Activated CD4-positive, alpha-beta T cell treated with anti-CD3 and anti-CD28 coated beads for 24 hours (primary cell): Measurements from ENCODE around the gene PRDM15.

Experiments
- DNase-seq, 2 donors: peaks; one replicate each; pipeline ENCODE4 v3.0.0-alpha.2; 2020; ENCODE audit warnings: low read depth in 2 of 2

PRDM15 gene

GRCh38 chr21:41780337-41781049, 98.7 kb downstream of the PRDM15 start:
- DNase-seq: no peak

- no peak for DNase-seq
Measured at GRCh38 chr21:41779659-41780058, 99.5 kb downstream of the PRDM15 start.

GRCh38 chr21:41778930-41779600, 100.1 kb downstream of the PRDM15 start:
- DNase-seq: no peak

- peak in 1 of 2 donors; percentile 19 for DNase-seq
Measured at GRCh38 chr21:41777951-41778815, 101.0 kb downstream of the PRDM15 start.

- no peak for DNase-seq
Measured at GRCh38 chr21:41776778-41777177, 102.4 kb downstream of the PRDM15 start.

GRCh38 chr21:41775149-41775472, 104.0 kb downstream of the PRDM15 start:
- no peak for DNase-seq

- DNase-seq: no peak
Measured at GRCh38 chr21:41774467-41775148, 104.5 kb downstream of the PRDM15 start.

GRCh38 chr21:41772351-41773080, 106.6 kb downstream of the PRDM15 start:
- no peak for DNase-seq

- no peak for DNase-seq
Measured at GRCh38 chr21:41771625-41771945, 107.6 kb downstream of the PRDM15 start.

- DNase-seq: no peak
Measured at GRCh38 chr21:41770901-41771624, 108.1 kb downstream of the PRDM15 start.

- no peak for DNase-seq
Measured at GRCh38 chr21:41769933-41770332, 109.2 kb downstream of the PRDM15 start.

GRCh38 chr21:41769521-41769920, 109.6 kb downstream of the PRDM15 start:
- DNase-seq: no peak

GRCh38 chr21:41769111-41769510, 110.0 kb downstream of the PRDM15 start:
- DNase-seq: no peak

- DNase-seq: no peak
Measured at GRCh38 chr21:41768437-41769042, 110.6 kb downstream of the PRDM15 start.

- DNase-seq: no peak
Measured at GRCh38 chr21:41767606-41768436, 111.3 kb downstream of the PRDM15 start.

- peak; percentile 45 to 63 for DNase-seq
Measured at GRCh38 chr21:41766883-41767605, 112.1 kb downstream of the PRDM15 start, which contains the start of gene RIPK4. Gene RIPK4 (minus strand): TSS chr21:41767052. CDS start chr21:41767041, 11 bp downstream.

- no peak for DNase-seq
Measured at GRCh38 chr21:41765973-41766882, 112.9 kb downstream of the PRDM15 start.

GRCh38 chr21:41765420-41765821, 113.7 kb downstream of the PRDM15 start:
- no peak for DNase-seq
